Right renal pelvis (tissue), 4 donors: ENCODE measurements around the gene CORIN. TPM values are rescaled to one million over a fixed set of nuclear protein-coding genes. Genes with fewer than 3 reads are reported as not detected.

ENCODE experiments used
- DNase-seq, 4 donors: peaks; one replicate each; pipeline ENCODE4 v3.0.0-alpha.2; 2013; ENCODE audit warnings: low read depth in 4 of 4, low spot score in 3 of 4, missing footprints in 1 of 4
- polyA plus RNA-seq, 4 donors: library from polyadenylated mRNA; unstranded; fragments of 120-200 nt; gene quantifications; one replicate each; pipeline ENCODE4 v1.2.1, GENCODE V29; 2013; ENCODE audit not compliant: insufficient read length in 4 of 4

Gene CORIN
- polyA plus RNA-seq, 4 donors, result 4.2 to 5.8 (median 4.9) TPM

GRCh38 chr4:47654972-47655693 lies 182.7 kb downstream of the CORIN start:
- DNase-seq, result no peak

DNA sequence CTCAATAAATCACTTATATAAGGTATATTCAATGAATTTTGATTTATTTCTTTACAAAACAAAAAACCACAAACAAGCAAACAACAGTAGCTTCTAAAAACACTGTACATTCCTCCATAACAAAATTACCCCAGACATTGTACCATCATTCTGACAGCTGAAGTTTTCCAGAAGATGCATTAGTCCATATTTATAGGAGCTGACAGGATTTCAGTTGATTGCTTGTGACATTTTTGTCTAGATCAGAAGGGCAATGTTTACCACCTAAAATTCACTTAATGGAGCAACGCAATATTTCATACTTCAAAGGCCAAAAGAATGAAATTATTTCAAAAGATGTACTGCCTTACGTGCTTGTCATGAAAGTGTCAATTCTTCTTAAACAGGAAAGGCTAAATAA lies 185.8 kb downstream of the CORIN start:
- DNase-seq, result no peak

- no peak for DNase-seq
Observed at GRCh38 chr4:47651231-47651630, 186.6 kb downstream of the CORIN start.

DNA sequence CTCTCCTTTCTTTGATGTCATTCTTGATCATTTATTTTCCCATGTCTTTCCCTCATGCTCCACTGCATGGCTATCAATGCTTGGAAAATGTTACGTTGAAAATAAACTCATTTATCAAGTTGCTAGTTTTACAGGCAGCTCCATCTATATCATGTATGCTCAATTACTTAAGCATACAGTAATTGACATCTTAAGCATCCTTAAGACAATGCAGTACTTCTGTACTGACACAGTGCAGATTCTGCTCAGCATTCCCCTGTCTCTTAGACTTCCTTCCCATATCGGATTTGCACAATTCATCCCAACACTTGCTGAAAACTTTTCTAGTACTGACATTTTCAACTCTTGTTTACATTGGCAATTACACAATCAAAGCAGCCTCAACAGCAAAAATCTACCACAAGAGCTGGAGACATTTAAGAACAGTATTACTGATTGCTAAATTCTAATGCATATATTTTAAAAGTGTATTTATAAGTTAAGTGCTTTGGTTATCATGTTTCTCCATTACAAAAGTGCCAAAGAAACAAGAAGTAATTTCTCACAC lies 187.2 kb downstream of the CORIN start:
- DNase-seq, result no peak

DNA sequence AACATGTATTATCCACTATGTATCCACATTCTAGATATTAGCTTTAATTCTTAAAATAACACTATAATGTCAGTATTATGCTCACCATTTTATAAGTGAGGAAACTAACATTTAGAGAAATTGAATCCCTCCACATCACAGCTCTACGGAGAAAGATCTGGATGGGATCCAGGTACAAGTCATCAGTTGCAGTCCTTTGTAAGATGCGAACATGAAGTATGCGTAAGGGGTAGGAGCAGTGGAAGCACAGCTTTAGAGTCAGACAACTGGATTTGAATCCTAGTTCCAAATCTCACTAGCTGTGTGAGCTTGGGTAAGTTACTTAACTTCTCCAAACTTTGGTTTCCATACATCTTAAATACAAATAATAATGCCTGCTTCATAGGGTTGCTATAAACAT lies 190.3 kb downstream of the CORIN start:
- no peak for DNase-seq

GRCh38 chr4:47647029-47647428 lies 190.8 kb downstream of the CORIN start:
- DNase-seq, result no peak

GRCh38 chr4:47646372-47646771 lies 191.5 kb downstream of the CORIN start:
- no peak for DNase-seq

- DNase-seq, result no peak
Observed at GRCh38 chr4:47643845-47644244, 194.0 kb downstream of the CORIN start.

- no peak for DNase-seq
Observed at GRCh38 chr4:47642985-47643760, 194.7 kb downstream of the CORIN start.

DNA sequence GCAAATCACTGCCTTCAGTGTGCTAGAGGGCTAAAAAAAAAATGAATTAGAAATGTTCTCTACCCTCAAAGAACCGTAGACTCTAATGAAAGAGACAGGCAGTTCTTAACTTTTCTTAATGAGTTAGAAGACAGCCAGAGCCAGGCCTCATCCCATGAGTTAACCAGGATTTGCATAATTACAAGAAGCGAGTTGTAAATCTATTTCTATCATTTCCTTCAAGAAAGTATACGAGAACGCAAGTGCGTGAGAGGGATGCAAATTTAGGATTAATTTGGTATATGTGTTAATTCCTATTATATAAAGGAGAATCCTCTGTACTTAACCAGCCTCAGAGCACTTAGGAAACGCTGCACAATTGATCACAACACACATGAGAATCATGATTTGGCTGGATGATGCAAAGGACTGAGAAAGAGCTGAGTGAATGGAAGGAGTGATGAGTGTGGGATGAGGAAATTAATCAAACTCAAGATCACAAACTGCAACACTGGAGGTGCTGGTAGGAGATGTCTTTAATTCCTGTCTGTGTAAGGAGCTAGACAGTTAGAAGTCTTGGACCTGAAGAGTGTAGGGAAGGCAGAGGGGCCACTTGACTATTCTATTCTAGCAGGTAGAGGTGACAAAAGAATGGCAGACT lies 195.6 kb downstream of the CORIN start:
- no peak for DNase-seq

DNA sequence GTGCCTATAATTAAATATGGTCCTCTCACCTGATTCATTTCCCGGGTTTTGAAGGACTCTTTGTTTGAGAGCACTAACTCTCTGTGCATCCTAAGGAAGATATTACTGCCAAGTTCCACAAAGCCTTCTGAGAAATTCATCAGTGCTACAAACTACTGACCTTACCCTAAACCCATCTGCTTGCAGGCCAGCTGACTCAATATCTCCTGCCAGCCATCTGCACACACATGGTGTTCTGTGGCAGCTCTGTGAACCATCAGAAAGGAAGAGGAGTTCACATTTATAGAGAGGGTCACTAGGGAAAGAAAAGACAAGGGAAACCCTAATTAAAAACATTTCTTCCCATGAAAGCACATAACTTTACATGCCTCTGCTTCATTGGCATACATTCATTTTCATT lies 196.1 kb downstream of the CORIN start:
- DNase-seq, result no peak

DNA sequence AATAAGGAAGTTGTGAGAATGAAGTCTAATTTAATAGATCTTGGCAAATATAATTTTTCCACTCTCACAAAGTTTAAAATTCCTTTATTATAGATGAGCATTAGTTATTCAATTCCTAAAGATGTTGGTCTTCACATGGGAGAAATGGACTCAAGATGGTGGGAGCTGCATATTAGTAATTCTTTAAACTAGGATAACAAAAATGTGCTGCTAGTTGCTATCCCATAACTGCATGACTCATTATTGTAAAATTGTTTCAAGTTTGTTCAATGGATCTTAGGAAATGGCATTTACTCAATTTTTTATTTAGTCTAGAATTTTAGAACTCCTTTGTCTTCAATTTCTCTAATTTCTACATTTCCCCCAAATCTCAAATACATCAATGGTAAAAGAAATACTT lies 197.0 kb downstream of the CORIN start:
- no peak for DNase-seq

DNA sequence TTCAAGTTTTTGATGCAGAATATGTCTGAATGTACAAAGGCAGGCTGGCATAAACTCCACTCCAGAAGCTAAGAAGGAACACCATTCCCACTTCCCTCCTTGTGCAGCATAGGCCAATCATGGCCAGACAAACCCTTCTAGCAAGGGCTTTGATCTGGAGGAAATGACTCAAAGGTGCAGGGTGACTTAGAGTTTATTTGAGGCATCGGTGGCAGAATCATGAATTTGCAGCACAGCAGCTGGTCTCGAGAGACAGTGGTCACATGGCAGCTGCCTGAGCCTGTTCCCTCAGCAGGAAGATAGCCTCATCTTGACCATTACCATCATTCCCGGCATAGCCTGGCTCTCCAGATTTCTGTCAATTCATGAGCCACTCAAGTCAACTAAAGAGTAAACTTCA lies 198.3 kb downstream of the CORIN start:
- no peak for DNase-seq

- no peak for DNase-seq
Observed at GRCh38 chr4:47631161-47631560, 206.7 kb downstream of the CORIN start.

- DNase-seq, result no peak
Observed at GRCh38 chr4:47624031-47624441, 213.8 kb downstream of the CORIN start.

DNA sequence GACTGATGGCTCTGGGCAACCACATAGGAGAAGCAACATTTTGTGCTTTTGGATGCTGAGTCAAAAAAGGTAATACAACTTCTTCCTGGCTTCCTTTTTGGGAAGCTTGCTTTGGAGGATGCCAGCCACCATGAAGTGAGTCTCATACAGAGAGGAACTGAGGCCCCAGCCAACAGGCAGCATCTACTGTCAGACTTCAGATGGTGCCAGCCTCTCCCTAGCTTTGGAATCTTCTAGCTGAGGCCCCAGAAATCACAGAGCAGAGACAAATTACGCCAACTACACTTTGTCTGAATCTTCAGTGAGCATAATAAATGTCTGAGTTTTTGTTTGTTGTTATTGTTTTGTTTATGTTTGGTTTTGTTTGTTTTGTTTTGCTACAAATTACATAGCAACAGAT lies 216.7 kb downstream of the CORIN start:
- no peak for DNase-seq

DNA sequence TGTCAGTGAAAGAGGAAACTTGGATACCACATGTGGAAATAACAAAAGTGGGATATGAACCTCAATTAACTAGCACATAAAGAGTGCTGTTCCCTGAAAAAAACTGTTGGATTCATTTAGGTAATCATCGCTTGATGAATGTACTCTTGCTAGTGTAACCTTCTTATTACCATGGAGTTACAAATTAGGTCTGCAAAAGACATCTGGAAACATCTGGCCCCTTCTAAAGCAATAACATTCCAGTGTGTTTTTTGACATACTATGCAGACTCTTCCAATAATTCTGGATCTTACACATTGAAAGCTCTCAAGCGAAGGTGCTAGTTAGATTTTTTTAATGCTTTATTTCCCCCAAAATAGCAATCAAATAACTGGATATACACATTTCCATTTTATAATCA lies 218.2 kb downstream of the CORIN start:
- DNase-seq, result no peak

DNA sequence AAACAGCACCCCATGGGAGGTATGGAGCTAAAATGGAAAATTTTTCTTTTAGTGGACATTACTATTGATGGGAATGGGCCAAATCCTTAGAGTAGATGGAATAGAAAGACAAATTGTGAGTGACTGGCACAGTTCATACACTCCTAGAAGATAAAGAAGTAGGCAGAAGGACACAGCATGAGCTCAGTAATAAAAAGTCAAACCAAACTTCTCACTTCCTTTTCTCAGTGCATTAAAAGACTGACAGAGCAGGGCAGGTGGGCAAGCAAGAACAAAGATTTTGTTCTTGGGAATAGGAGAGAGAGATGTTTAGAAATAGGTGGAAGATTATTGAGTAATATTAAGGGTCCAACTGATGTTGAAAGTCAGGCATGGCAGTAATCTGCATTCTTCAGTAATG lies 220.3 kb downstream of the CORIN start:
- no peak for DNase-seq

- DNase-seq, result no peak
Observed at GRCh38 chr4:47615385-47615784, 222.5 kb downstream of the CORIN start.

- no peak for DNase-seq
Observed at GRCh38 chr4:47612116-47613023, 225.5 kb downstream of the CORIN start.
